Measurements from ENCODE around the gene SPPL2C.

The SPPL2C gene

DNA sequence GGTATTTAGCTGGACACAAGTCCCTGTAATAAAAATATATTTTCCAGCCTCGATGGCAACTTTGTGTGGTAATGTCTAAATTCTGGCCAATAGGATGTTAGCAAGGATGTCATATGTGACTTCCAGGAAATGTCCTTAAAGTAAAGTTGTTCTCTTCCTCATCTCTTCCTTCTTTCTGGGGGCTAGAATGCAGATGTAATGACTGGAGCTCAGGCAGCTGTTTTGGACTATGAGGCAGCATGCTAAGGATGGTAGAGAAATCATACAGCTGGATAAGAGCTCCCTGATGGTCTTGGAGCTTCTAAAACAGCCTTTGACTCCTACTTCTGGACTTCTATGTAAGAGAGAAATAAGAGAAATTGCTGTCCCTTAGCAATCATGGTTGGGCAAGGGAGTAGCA is 32.8 kb downstream of the SPPL2C start:
- no peak for DNase-seq (ENCODE audit: low read depth)

- no peak for DNase-seq (ENCODE audit: low read depth)
Measured at GRCh38 chr17:45883063-45883462, 38.4 kb downstream of the SPPL2C start.

DNA sequence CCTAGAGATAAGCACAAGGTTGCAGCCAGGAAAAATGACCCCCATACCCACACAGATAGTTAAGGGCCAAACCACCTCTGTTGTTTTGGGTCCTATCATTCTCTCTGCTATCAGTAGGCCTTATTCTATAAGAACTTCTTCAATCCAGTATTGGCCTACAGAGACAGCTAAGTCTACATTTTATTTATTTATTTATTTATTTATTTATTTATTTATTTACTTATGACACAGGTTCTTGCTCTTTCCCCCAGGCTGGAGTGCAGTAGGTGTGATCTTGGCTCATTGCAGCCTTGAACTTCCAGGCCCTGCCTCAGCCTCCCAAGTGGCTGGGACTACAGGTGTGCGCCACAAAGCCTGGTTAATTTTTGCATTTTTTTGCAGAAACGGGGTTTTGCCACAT is 42.2 kb downstream of the SPPL2C start:
- no peak for DNase-seq (ENCODE audit: low read depth)

DNA sequence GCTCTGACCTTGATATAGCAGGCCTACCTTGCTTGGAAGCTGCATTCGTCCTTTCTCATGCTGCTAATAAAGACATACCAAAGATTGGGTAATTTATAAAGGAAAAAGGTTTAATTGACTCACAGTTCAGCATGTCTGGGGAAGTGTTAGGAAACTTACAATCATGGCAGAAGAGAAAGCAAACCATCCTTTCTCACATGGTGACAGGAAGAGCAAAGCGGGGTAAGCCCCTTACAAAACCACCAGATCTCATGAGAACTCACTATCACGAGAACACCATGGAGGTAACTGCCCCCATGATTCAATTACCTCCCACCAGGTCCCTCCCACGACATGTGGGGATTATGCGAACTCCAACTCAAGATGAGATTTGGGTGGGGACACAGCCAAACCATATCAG is 43.7 kb downstream of the SPPL2C start:
- DNase-seq (ENCODE audit: low read depth): no peak

GRCh38 chr17:45889579-45889978 is 44.9 kb downstream of the SPPL2C start:
- DNase-seq (ENCODE audit: low read depth): no peak

DNA sequence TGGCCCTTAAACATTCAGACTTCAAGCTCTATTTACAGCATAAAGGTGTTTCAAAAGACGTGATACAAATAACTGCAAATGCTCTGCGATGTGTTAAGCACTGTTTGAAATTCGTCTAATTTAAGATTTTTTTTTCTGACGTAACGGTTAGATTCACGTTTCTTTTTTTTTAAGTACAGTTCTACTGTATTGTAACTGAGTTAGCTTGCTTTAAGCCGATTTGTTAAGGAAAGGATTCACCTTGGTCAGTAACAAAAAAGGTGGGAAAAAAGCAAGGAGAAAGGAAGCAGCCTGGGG is 49.0 kb downstream of the SPPL2C start:
- no peak for DNase-seq (ENCODE audit: low read depth)

- DNase-seq (ENCODE audit: low read depth): peak; percentile 61
Measured at GRCh38 chr17:45894022-45894784, 49.5 kb downstream of the SPPL2C start, which contains the start of gene MAPT. Gene MAPT, plus strand, starts transcription at chr17:45894554. Its CDS starts 67,784 bp downstream, at chr17:45962338.

- no peak for DNase-seq (ENCODE audit: low read depth)
Measured at GRCh38 chr17:45895304-45895968, 50.8 kb downstream of the SPPL2C start.

DNA sequence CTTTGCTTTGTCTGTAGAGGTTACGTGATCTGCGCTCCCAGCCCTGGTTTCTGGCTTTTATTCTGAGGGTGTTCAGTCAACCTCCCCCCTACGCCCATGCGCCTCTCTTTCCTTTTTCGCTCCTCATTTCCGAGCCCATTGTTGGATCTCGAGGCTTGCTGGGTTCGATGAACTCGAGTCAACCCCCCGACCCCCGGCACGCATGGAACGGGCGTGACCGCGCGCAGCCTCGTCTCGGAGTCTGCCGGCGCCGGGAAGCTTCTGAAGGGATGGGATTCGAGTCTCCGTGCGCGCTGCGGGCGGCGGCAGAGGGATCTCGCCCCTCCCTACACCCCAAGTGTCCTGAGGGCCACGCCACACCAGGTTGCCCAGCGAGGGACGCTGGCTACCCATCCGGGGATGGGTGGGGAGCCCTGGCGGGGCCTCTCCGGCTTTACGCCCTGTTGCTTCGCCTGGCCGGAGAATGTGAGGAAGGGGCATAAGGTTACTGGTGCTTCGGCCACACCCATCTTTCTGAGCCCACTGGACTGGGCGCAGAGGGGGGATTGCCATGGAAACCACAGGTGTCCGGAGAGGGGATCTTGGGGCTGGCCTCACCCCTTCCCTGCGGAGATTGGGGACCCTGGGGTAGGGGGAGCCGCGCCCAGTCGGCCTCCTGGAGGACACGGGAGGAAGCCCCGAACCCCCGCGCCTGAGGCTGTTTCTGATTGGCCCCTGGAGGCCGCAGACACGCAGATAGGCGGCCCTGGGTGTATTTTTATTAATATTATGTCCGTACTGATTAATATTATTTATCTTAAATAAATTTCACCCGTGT is 51.5 kb downstream of the SPPL2C start:
- no peak for DNase-seq (ENCODE audit: low read depth)

Measured in non-pigmented ciliary epithelial cell (primary cell).